GM11168 (cell line): ENCODE results near the gene CPE.

Source experiments
- in situ Hi-C: fragments of 300-500 bp; cut with MboI; formaldehyde crosslinking; loops from one replicate; pipeline ENCODE4 v1.12.0; 2022; ENCODE audit warnings: low sequenced_read_pairs; ENCODE audit not compliant: unreplicated experiment

CPE gene

GRCh38 chr4:165493359-165493758, 114.6 kb downstream of the CPE start:
- in situ Hi-C loops = no loop called here

- in situ Hi-C loops = no loop called here
Observed at GRCh38 chr4:165502916-165503907, 124.4 kb downstream of the CPE start.

GRCh38 chr4:165504184-165504583, 125.4 kb downstream of the CPE start:
- in situ Hi-C loops = no loop called here

GRCh38 chr4:165505958-165506837, 127.4 kb downstream of the CPE start:
- in situ Hi-C loops = no loop called here

GRCh38 chr4:165506849-165507248, 128.0 kb downstream of the CPE start:
- in situ Hi-C loops = no loop called here

GRCh38 chr4:165507381-165507780, 128.6 kb downstream of the CPE start:
- in situ Hi-C loops = no loop called here

GRCh38 chr4:165508372-165509120, 129.7 kb downstream of the CPE start:
- in situ Hi-C loops = no loop called here

GRCh38 chr4:165512424-165512823, 133.6 kb downstream of the CPE start:
- in situ Hi-C loops = no loop called here

GRCh38 chr4:165514739-165515138, 135.9 kb downstream of the CPE start:
- in situ Hi-C loops = no loop called here

- in situ Hi-C loops = no loop called here
Observed at GRCh38 chr4:165515201-165515600, 136.4 kb downstream of the CPE start.

- in situ Hi-C loops = no loop called here
Observed at GRCh38 chr4:165516281-165516833, 137.5 kb downstream of the CPE start.

- in situ Hi-C loops = no loop called here
Observed at GRCh38 chr4:165517216-165517615, 138.4 kb downstream of the CPE start.

- in situ Hi-C loops = no loop called here
Observed at GRCh38 chr4:165518024-165518616, 139.3 kb downstream of the CPE start.

GRCh38 chr4:165518686-165519085, 139.9 kb downstream of the CPE start:
- in situ Hi-C loops = no loop called here

- in situ Hi-C loops = no loop called here
Observed at GRCh38 chr4:165519591-165519990, 140.8 kb downstream of the CPE start.

GRCh38 chr4:165520086-165520485, 141.3 kb downstream of the CPE start:
- in situ Hi-C loops = no loop called here

GRCh38 chr4:165522050-165522449, 143.2 kb downstream of the CPE start:
- in situ Hi-C loops = no loop called here

- in situ Hi-C loops = loop anchor here (25.0 kb wide), 1 partner anchor 563 kb away; no protein-coding TSS in a partner anchor
Observed at GRCh38 chr4:165524532-165525190, 145.9 kb downstream of the CPE start.

- in situ Hi-C loops = loop anchor here (25.0 kb wide), 1 partner anchor 554 kb away; no protein-coding TSS in a partner anchor
Observed at GRCh38 chr4:165532976-165533375, 154.2 kb downstream of the CPE start.
